HL-60 (cell line): ENCODE results near the gene TDRD12.
"Not testable (repeated sequence)": the region's sequence is repeated elsewhere in the genome, so short reads cannot be mapped to it uniquely, and the experiment has no call there.

Experiments
- GABPA ChIP-seq: IDR thresholded peaks from 2 replicates; pipeline ENCODE4 v1.6.1; 2012; ENCODE audit warnings: low read depth
- POLR2AphosphoS5 ChIP-seq: IDR thresholded peaks from 2 replicates; pipeline ENCODE4 v1.6.1; 2012; ENCODE audit warnings: low read depth
- SPI1 ChIP-seq: IDR thresholded peaks from 2 replicates; pipeline ENCODE4 v1.6.1; 2012; ENCODE audit warnings: low read depth, mild to moderate bottlenecking, borderline replicate concordance
- TF ChIP-seq, protein P1 (sequence below): IDR thresholded peaks from 2 replicates; pipeline ENCODE4 v1.6.1; 2012; ENCODE audit warnings: low read depth; ENCODE audit not compliant: insufficient replicate concordance
- TF ChIP-seq, protein P2 (sequence below): IDR thresholded peaks from one replicate; pipeline ENCODE4 v1.5.1; 2011; ENCODE audit warnings: low read length, control low read depth, inconsistent platforms; ENCODE audit not compliant: insufficient read depth

DNA sequence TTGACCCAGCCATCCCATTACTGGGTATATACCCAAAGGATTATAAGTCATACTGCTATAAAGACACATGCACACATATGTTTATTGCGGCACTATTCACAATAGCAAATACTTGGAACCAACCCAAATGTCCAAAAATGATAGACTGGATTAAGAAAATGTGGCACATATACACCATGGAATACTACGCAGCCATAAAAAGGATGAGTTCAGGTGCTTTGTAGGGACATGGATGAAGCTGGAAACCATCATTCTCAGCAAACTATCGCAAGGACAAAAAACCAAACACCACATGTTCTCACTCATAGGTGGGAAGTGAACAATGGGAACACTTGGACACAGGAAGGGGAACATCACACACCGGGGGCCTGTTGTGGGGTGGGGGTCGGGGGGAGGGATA lies 45.8 kb downstream of the TDRD12 start:
- TF ChIP-seq, protein P1, sequence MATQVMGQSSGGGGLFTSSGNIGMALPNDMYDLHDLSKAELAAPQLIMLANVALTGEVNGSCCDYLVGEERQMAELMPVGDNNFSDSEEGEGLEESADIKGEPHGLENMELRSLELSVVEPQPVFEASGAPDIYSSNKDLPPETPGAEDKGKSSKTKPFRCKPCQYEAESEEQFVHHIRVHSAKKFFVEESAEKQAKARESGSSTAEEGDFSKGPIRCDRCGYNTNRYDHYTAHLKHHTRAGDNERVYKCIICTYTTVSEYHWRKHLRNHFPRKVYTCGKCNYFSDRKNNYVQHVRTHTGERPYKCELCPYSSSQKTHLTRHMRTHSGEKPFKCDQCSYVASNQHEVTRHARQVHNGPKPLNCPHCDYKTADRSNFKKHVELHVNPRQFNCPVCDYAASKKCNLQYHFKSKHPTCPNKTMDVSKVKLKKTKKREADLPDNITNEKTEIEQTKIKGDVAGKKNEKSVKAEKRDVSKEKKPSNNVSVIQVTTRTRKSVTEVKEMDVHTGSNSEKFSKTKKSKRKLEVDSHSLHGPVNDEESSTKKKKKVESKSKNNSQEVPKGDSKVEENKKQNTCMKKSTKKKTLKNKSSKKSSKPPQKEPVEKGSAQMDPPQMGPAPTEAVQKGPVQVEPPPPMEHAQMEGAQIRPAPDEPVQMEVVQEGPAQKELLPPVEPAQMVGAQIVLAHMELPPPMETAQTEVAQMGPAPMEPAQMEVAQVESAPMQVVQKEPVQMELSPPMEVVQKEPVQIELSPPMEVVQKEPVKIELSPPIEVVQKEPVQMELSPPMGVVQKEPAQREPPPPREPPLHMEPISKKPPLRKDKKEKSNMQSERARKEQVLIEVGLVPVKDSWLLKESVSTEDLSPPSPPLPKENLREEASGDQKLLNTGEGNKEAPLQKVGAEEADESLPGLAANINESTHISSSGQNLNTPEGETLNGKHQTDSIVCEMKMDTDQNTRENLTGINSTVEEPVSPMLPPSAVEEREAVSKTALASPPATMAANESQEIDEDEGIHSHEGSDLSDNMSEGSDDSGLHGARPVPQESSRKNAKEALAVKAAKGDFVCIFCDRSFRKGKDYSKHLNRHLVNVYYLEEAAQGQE = not testable (repeated sequence)
- TF ChIP-seq, protein P2, sequence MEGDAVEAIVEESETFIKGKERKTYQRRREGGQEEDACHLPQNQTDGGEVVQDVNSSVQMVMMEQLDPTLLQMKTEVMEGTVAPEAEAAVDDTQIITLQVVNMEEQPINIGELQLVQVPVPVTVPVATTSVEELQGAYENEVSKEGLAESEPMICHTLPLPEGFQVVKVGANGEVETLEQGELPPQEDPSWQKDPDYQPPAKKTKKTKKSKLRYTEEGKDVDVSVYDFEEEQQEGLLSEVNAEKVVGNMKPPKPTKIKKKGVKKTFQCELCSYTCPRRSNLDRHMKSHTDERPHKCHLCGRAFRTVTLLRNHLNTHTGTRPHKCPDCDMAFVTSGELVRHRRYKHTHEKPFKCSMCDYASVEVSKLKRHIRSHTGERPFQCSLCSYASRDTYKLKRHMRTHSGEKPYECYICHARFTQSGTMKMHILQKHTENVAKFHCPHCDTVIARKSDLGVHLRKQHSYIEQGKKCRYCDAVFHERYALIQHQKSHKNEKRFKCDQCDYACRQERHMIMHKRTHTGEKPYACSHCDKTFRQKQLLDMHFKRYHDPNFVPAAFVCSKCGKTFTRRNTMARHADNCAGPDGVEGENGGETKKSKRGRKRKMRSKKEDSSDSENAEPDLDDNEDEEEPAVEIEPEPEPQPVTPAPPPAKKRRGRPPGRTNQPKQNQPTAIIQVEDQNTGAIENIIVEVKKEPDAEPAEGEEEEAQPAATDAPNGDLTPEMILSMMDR = not testable (repeated sequence)
- not testable (repeated sequence) for TF ChIP-seq GABPA, POLR2AphosphoS5, SPI1
